ENCODE data around the gene PIP4K2C. TPM values are rescaled to one million over a fixed set of nuclear protein-coding genes. Genes with fewer than 3 reads are reported as not detected.

PIP4K2C gene
- total RNA-seq, 1 donor from 2014 or later, result 24.6 TPM

DNA sequence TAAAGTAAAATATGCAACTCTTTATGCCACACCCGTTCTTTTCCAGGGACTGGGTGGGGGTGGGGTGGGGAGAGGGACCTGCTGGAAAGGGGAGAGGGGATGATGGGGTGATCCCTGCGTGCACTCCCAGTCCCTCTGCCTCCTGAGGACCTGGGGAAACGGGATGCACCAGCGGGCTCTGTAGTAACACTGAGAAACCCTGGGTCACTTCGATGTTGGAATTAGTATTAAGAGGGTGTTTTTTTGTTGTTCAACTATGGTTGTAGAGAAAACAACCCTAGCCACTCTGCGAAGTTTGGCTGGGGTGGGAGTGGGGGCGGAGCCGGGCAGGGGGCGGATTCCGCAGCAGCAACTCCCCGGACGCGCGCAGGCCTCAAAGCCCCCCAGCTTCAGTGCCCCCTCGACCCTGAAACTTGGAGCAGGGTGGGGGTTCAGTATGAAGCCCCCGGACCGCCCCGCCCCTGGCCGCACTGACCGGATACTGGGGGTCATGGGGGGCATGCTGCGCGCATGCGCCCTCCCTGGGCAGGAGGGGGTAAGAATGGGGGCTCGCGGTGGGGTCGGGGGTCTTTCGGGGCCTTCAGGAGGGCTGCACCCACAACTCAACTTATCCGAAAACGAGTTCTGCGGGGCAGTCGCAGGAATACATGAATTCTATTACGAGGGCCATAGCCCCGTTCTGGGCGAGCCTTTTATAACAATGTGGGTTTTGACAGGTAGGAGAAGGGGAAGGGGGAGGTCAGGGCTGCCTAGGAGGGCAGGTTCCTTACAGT is 19.0 kb downstream of the PIP4K2C start:
- Mint-ChIP-seq H3K27me3 (ENCODE audit: low read depth) (peaks cover 25% of the 10 kb centered on the region), H3K27ac (no peak overlapping the region), H3K4me3 (ENCODE audit: low read depth) (peak overlapping the region; percentile 73), H3K9me3 (no peaks in the 10 kb centered on the region), H3K36me3 (ENCODE audit: low read depth) (no peaks in the 10 kb centered on the region), H3K4me1 (ENCODE audit: low read depth) (peaks cover 8% of the 10 kb centered on the region)
- intact Hi-C loops (cut with micrococcal nuclease), result no loop called here
- DNase-seq (ENCODE audit: low spot score), result no peak

DNA sequence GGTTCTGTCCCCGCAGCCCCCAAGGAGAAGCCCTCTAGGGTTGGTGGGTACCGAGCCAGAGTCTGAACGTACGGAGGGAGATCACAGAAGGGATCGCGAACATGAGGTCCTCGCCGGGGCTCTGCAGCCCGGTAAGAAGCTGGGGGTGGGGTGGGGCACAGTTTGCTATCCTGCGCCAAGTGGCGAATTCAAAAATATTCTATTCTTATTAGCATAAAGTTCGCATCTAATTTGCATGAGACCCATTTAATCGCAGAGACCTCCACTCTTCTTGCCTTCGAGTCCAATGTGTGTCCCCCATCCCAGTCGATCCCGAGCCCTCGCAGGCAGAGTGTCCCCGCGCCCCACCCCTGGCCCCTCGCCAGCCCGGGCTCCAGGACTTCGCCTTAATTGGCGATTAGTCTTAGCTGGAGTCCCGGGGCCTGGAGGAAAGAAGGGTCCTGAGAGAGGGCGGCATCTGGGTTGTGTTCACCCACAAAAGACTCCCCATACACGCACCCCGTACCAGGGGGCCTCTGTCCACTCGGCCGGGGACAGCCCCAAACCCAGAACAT is 19.6 kb downstream of the PIP4K2C start:
- Mint-ChIP-seq H3K27ac (no peak overlapping the region), H3K36me3 (ENCODE audit: low read depth) (no peaks in the 10 kb centered on the region), H3K4me3 (ENCODE audit: low read depth) (peak overlapping the region; percentile 73), H3K27me3 (ENCODE audit: low read depth) (peaks cover 28% of the 10 kb centered on the region), H3K9me3 (no peaks in the 10 kb centered on the region), H3K4me1 (ENCODE audit: low read depth) (peaks cover 6% of the 10 kb centered on the region)
- intact Hi-C loops (cut with micrococcal nuclease), result no loop called here
- DNase-seq (ENCODE audit: low spot score), result no peak

DNA sequence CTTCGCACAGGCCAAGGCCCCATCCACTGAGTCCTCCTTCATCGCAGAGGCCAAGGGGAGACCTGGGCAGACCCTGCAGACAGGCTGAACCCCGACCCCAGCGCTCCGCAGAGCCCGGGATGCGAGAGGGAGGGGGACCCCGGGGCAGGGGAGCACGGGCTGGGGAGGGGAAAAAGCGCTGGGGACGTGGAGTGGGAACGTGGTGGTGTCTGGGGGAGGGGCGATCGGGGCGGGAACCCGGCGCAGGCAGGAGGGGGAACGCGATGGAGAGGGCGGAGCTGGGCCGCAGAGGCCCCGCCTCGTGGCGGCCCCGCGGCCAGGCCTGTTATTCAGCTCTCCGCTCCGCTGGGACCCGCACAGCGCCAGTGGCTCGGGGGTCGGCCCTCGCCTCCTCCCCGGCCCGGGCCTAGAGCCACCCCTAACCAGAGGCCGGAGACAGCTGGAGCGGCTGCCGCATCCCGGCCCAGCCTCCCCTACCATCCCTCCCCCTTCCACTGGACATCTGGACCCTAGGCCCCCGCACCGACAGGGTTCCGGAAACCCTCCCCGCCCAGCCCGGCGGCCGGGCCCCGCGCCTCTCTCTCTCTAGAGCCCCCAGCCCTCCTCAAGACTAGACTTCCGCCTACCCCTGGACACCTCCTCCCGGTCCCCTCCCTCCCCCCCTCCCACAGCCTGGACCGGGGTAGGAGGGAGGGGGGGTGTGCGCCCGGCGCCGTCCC is 20.3 kb downstream of the PIP4K2C start, which contains the start of gene ARHGEF25:
Gene ARHGEF25 (plus strand): TSS at position 328 of the 719 bp plus-strand sequence. CDS start 460 bp downstream, outside the sequence.
- Mint-ChIP-seq H3K4me3 (ENCODE audit: low read depth) (peak within 1 kb of the TSS; percentile 73), H3K9me3 (no peaks in the 10 kb centered on the region), H3K27me3 (ENCODE audit: low read depth) (peaks cover 34% of the 10 kb centered on the region), H3K4me1 (ENCODE audit: low read depth) (peaks cover 3% of the 10 kb centered on the region), H3K27ac (no peak within 1 kb of the TSS), H3K36me3 (ENCODE audit: low read depth) (no peaks in the 10 kb centered on the region)
- no peak for DNase-seq (ENCODE audit: low spot score)
- intact Hi-C loops (cut with micrococcal nuclease), result no loop called here

DNA sequence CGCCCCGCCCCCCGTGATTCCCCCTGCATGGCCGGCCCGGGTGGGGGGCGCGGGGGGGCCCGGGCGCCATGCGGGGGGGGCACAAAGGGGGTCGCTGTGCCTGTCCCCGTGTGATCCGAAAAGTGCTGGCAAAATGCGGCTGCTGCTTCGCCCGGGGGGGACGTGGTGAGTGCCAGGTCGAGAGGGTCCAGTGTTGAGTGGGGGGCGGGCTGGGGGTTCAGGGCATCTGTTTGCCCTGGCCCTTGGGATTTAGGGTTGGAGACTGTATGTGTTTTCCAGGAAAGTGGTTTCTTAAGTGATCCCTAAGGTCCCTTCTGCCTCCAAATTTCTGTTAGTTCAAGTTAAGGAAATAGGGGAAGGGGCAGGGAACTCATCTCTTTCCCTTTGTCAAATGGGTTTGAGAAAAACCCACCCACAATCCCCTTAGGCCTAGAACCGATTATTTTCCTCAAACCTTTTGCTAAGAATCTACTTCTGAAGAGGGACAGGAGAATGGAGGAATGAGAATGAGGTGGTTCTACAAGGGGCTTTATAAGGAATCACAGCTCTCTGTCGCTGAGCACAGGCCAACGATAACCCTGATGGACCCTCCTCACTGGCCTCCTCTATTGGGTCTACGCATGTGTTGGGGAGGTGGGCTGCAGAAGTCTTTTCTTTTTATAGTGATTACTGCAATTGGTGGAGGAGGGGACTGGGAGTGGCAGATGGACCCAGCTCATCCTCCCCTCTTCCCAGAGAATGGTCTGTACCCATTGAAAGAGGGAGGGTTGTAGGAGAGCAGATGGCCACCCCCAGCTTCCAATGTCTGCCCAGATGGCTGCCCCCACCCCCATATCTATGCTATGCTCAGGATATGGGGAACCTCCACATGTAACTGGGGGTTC is 21.1 kb downstream of the PIP4K2C start:
- DNase-seq (ENCODE audit: low spot score), result no peak
- H3K36me3 Mint-ChIP-seq (ENCODE audit: low read depth), result no peaks in the 10 kb centered on the region
- peak overlapping the region; percentile 56 for H3K4me3 Mint-ChIP-seq (ENCODE audit: low read depth)
- no peak overlapping the region for H3K27ac Mint-ChIP-seq
- H3K9me3 Mint-ChIP-seq, result no peaks in the 10 kb centered on the region
- H3K4me1 Mint-ChIP-seq (ENCODE audit: low read depth), result peaks cover 2% of the 10 kb centered on the region
- intact Hi-C loops (cut with micrococcal nuclease), result no loop called here
- peaks cover 41% of the 10 kb centered on the region for H3K27me3 Mint-ChIP-seq (ENCODE audit: low read depth)

DNA sequence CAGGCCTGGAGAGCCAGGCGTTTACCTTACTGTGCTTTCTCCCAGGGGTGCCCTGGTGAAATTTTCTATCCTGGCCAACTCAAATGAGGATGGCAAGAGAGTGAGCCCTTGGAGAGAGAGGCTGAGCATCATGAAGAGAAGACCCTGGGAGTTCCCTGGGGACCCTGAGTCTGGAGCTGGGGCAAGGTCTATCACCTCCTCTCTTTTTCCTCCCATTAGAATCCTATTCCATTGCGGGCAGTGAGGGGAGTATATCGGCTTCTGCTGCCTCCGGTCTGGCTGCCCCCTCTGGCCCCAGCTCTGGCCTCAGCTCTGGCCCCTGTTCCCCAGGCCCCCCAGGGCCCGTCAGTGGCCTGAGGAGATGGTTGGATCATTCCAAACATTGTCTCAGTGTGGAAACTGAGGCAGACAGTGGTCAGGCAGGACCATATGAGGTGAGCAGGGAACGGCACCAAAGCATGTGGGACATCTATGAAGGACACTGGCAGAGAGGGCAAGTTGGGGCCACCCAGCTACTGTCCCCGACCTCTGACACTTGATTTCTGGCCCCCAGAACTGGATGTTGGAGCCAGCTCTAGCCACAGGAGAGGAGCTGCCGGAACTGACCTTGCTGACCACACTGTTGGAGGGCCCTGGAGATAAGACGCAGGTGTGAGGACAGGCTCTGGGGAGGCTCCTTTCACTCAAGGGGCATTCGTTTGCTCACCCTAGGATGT is 21.9 kb downstream of the PIP4K2C start:
- H3K4me3 Mint-ChIP-seq (ENCODE audit: low read depth), result no peak overlapping the region
- H3K27ac Mint-ChIP-seq, result no peak overlapping the region
- peaks cover 49% of the 10 kb centered on the region for H3K27me3 Mint-ChIP-seq (ENCODE audit: low read depth)
- H3K4me1 Mint-ChIP-seq (ENCODE audit: low read depth), result peaks cover 2% of the 10 kb centered on the region
- DNase-seq (ENCODE audit: low spot score), result no peak
- H3K36me3 Mint-ChIP-seq (ENCODE audit: low read depth), result no peaks in the 10 kb centered on the region
- H3K9me3 Mint-ChIP-seq, result no peaks in the 10 kb centered on the region
- intact Hi-C loops (cut with micrococcal nuclease), result no loop called here

DNA sequence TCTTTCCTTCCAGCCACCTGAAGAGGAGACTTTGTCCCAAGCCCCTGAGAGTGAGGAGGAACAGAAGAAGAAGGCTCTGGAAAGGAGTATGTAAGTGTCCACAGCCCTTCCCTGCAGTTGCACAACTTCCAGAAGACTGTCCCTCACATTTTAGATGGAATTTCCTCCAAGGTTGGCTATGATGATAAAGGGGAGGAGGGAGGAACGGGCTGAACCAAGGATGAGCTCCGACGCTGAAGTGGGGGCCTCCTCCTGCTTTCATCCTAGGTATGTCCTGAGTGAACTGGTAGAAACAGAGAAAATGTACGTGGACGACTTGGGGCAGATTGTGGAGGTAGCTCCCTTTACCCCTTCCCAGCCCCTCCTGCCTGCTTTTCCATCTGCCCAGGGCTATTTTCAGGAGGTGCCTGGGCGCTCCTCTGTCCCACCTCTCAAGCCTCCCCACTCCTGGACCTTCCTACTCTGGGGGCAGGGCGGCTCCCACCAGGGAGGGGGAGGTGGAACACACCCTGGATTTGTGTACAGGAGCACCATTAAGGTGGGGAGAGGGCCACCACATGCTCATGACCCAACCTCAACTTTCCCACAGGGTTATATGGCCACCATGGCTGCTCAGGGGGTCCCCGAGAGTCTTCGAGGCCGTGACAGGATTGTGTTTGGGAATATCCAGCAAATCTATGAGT is 22.6 kb downstream of the PIP4K2C start:
- no peak overlapping the region for H3K4me3 Mint-ChIP-seq (ENCODE audit: low read depth)
- intact Hi-C loops (cut with micrococcal nuclease), result no loop called here
- no peaks in the 10 kb centered on the region for H3K36me3 Mint-ChIP-seq (ENCODE audit: low read depth)
- DNase-seq (ENCODE audit: low spot score), result no peak
- peaks cover 53% of the 10 kb centered on the region for H3K27me3 Mint-ChIP-seq (ENCODE audit: low read depth)
- H3K9me3 Mint-ChIP-seq, result no peaks in the 10 kb centered on the region
- peaks cover 2% of the 10 kb centered on the region for H3K4me1 Mint-ChIP-seq (ENCODE audit: low read depth)
- no peak overlapping the region for H3K27ac Mint-ChIP-seq

DNA sequence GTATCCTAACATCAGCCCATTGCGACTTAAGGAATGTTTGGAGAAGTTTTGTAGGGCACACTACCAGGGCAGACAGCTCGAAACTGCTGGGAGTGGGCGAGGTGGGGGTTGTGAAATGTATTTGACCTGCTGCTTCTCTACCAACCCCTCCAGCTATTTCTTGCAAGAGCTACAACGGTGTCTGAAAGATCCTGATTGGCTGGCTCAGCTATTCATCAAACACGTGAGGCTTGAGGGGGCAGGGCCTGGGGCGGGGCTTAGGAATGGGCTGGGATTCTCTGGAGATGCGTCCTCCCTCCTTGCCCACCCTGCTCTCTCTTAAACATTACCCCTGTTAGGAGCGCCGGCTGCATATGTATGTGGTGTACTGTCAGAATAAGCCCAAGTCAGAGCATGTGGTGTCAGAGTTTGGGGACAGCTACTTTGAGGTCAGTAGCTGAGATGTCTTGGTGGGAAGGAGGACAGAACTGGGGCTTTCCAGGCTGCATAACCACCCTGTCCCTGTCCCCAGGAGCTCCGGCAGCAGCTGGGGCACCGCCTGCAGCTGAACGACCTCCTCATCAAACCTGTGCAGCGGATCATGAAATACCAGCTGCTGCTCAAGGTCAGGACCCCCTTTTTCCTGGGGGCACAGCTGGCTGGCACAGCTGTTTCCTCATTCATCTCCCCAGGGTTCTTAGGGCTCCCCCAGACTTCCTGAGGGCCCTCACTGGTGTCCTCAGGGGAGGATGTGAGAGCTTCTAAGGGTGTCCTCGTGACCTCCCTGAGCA is 23.4 kb downstream of the PIP4K2C start:
- Mint-ChIP-seq H3K4me3 (ENCODE audit: low read depth) (no peak overlapping the region), H3K9me3 (no peaks in the 10 kb centered on the region), H3K27me3 (ENCODE audit: low read depth) (peaks cover 60% of the 10 kb centered on the region), H3K36me3 (ENCODE audit: low read depth) (no peaks in the 10 kb centered on the region), H3K4me1 (ENCODE audit: low read depth) (peaks cover 5% of the 10 kb centered on the region), H3K27ac (no peak overlapping the region)
- DNase-seq (ENCODE audit: low spot score), result no peak
- intact Hi-C loops (cut with micrococcal nuclease), result no loop called here

DNA sequence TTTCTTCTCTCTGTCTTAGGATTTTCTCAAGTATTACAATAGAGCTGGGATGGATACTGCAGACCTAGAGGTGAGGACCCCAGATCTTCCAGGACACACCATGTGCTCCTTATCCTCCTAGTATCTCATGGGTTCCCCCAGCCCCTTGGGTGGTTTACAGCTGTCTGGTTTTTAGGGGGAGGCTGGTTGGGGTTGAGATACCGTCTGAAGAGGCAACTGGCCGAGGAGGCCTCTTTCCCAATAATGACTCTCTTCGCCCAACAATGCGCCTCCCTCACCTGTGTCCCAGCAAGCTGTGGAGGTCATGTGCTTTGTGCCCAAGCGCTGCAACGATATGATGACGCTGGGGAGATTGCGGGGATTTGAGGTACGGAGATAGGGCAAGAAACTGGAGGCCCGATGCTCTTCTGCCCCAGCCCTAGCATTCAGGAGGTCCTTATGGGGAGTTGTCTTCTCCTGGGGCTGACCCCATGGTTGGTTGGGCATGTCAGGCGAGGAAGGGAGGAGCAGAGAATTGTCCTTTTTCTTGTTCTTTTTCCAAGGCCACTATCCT is 24.0 kb downstream of the PIP4K2C start:
- H3K36me3 Mint-ChIP-seq (ENCODE audit: low read depth), result no peaks in the 10 kb centered on the region
- no peak overlapping the region for H3K4me3 Mint-ChIP-seq (ENCODE audit: low read depth)
- H3K27ac Mint-ChIP-seq, result no peak overlapping the region
- peaks cover 65% of the 10 kb centered on the region for H3K27me3 Mint-ChIP-seq (ENCODE audit: low read depth)
- no peaks in the 10 kb centered on the region for H3K9me3 Mint-ChIP-seq
- H3K4me1 Mint-ChIP-seq (ENCODE audit: low read depth), result peaks cover 5% of the 10 kb centered on the region
- intact Hi-C loops (cut with micrococcal nuclease), result no loop called here
- no peak for DNase-seq (ENCODE audit: low spot score)

DNA sequence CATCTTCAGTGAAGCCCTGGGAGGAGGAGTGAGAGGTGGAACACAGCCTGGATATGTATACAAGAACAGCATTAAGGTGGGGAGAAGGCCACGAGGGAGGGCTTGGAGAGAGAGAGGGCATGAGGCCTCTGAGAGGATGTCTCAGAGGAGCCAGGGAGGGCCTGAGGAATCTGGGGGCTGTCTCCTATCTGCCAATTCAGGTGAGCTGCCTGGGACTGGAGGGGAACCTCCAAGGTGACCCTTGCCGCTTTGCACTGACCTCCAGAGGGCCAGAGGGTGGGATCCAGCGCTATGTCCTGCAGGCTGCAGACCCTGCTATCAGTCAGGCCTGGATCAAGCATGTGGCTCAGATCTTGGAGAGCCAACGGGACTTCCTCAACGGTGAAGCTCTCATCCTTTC is 24.6 kb downstream of the PIP4K2C start:
- DNase-seq (ENCODE audit: low spot score), result no peak
- Mint-ChIP-seq H3K27me3 (ENCODE audit: low read depth) (peaks cover 68% of the 10 kb centered on the region), H3K36me3 (ENCODE audit: low read depth) (no peaks in the 10 kb centered on the region), H3K4me3 (ENCODE audit: low read depth) (no peak overlapping the region), H3K4me1 (ENCODE audit: low read depth) (peaks cover 4% of the 10 kb centered on the region), H3K27ac (no peak overlapping the region), H3K9me3 (no peaks in the 10 kb centered on the region)
- intact Hi-C loops (cut with micrococcal nuclease), result no loop called here

DNA sequence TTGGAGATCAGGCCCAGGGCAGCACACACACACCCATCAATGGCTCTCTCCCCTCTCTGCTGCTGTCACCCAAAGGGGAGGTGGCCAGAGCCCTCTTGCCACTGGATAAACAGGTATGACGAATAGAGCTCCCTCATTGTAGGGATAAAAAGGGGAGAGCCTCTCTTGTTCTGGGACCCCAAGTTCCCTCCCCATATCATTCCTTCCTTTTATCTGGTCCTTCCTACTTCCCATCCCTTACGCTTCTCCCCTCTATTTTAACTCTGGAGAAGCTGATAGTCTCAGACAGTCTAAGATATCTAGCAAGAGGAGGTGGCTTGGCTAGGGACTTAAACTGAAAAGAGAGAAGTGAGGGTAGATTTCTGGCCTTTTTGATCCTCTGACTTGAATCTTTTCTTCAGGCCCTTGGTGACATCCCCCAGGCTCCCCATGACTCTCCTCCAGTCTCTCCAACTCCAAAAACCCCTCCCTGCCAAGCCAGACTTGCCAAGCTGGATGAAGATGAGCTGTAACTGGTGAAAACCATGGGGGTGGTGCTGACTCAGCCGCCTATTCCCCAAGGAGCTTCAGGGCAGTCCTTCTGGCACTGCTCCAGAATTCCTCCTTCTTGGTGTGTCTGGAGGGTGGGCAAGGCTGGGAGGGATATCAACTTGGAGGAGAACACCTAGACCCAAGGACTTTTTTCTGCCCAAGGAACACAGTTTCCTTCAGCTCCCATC is 25.6 kb downstream of the PIP4K2C start:
- no peak for DNase-seq (ENCODE audit: low spot score)
- intact Hi-C loops (cut with micrococcal nuclease), result no loop called here
- Mint-ChIP-seq H3K27me3 (ENCODE audit: low read depth) (peaks cover 76% of the 10 kb centered on the region), H3K4me3 (ENCODE audit: low read depth) (no peak overlapping the region), H3K9me3 (no peaks in the 10 kb centered on the region), H3K27ac (no peak overlapping the region), H3K4me1 (ENCODE audit: low read depth) (peaks cover 9% of the 10 kb centered on the region), H3K36me3 (ENCODE audit: low read depth) (no peaks in the 10 kb centered on the region)

Data from activated T-helper 2 cell treated with anti-CD3 and anti-CD28 coated beads, Interferon-gamma antibody, Interleukin-2, Interleukin-4, amounts not matched to agents 10 μg/mL and 5 μg/mL and 100 μg/mL, durations not matched to agents 14 hours and 24 hours and 36 hours (primary cell).